ENCODE results near the gene SERPINE1.
"Not testable (repeated sequence)": the region's sequence is repeated elsewhere in the genome, so short reads cannot be mapped to it uniquely, and the experiment has no call there.

The SERPINE1 gene

DNA sequence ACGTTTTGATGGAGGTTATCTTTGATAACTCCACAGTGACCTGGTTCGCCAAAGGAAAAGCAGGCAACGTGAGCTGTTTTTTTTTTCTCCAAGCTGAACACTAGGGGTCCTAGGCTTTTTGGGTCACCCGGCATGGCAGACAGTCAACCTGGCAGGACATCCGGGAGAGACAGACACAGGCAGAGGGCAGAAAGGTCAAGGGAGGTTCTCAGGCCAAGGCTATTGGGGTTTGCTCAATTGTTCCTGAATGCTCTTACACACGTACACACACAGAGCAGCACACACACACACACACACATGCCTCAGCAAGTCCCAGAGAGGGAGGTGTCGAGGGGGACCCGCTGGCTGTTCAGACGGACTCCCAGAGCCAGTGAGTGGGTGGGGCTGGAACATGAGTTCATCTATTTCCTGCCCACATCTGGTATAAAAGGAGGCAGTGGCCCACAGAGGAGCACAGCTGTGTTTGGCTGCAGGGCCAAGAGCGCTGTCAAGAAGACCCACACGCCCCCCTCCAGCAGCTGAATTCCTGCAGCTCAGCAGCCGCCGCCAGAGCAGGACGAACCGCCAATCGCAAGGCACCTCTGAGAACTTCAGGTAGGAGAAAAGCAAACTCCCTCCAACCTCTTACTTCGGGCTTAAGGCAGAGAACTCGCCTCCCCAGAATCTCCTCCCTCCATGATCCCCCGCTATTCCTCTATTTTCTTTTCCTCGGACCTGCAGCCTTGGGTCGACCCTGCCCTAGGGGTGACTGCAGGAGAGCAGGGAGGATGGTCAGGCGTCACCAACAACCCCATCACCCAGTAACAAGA, at the start of gene SERPINE1:
TSS of gene SERPINE1 (plus strand) at position 454 of the 809 bp plus-strand sequence. CDS start 1,290 bp downstream, outside the sequence.
- peak; percentile 98 for DNase-seq (ENCODE audit: low read depth)

GRCh38 chr7:101077303-101078086, 49.4 kb upstream of the SERPINE1 start:
- DNase-seq (ENCODE audit: low read depth), result peak; percentile 78

DNA sequence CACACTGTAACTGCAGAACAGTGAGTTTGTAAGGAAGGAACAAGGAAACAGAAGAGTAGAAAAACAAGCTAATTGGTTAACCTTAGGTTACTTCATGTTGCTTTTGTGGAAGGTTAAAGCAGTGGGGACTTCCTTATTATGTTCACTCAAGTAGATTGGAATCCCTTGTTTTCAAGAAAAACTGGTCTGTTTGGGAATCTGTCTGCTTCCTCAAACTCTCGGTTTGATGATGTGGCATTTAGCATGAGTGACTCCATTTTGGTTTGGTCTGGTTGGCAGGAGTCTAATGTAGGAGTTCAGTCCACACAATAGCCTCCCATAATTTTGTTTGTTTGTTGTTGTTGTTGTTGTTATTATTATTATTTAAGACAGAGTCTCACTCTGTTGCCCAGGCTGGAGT, 45.5 kb upstream of the SERPINE1 start:
- DNase-seq (ENCODE audit: low read depth), result no peak

DNA sequence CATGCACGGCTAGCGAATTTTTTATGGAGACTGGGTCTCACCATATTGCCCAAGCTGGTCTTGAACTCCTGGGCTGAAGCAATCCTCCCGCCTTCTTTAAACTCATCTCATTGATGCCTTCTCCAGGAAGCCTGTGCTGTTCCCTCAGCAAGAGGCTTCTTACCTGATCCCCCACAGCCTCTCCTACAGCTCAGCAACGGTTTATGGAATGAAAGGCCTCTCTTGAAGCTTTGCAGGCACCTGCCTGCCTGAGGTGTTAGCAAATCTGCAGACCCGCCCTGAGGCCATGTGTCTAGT, 42.1 kb upstream of the SERPINE1 start:
- DNase-seq (ENCODE audit: low read depth), result no peak

DNA sequence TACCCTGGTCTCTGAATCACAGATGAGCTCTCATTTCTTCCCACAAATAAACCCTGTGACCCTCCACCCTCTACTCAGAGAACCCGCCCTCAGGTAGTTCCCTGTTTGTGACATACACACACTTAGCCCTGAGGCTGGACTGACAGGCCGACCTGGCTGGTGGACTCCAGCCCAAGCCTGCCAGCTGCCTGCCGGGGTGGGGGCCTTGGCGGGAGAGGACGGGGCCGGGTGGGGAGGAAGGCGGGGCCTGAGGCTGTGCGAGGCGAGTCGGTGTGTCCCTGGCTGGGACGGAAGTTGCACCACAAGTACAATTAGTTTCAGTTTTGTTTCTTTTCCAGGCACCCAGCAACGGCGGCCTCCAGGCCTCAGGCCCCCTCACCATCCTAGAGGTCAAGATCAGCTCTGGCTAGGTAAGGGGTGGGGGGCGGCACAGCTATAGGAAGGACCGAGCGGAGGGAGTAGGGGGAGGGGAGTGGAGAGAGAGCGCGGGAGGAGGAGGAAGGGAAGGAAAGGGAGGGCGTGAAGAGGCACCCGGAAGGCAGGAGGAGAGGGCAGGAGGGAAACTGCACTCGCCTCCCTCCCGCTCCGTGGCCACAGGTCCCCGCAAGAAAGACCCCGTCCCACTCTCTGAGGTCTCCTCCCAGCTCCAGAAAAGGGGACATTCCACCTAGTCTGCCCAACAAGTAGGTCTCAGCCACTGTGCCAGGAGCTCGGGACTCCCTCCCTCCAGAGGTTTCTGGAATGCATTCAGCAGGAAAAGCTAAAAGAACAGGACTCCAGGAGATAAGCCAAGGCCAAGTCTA, 41.5 kb upstream of the SERPINE1 start, which contains the start of gene TRIM56:
TSS of gene TRIM56 (plus strand) at position 320 of the 803 bp plus-strand sequence. CDS start 1,832 bp downstream, outside the sequence.
- DNase-seq (ENCODE audit: low read depth), result peak; percentile 79

DNA sequence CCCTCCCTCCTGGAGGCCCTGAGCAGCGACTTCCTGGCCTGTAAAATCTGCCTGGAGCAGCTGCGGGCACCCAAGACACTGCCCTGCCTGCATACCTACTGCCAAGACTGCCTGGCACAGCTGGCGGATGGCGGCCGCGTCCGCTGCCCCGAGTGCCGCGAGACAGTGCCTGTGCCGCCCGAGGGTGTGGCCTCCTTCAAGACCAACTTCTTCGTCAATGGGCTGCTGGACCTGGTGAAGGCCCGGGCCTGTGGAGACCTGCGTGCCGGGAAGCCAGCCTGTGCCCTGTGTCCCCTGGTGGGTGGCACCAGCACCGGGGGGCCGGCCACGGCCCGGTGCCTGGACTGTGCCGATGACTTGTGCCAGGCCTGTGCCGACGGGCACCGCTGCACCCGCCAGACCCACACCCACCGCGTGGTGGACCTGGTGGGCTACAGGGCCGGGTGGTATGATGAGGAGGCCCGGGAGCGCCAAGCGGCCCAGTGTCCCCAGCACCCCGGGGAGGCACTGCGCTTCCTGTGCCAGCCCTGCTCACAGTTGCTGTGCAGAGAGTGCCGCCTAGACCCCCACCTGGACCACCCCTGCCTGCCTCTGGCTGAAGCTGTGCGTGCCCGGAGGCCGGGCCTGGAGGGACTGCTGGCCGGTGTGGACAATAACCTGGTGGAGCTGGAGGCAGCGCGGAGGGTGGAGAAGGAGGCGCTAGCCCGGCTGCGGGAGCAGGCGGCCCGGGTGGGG, 39.4 kb upstream of the SERPINE1 start:
- DNase-seq (ENCODE audit: low read depth), result no peak

DNA sequence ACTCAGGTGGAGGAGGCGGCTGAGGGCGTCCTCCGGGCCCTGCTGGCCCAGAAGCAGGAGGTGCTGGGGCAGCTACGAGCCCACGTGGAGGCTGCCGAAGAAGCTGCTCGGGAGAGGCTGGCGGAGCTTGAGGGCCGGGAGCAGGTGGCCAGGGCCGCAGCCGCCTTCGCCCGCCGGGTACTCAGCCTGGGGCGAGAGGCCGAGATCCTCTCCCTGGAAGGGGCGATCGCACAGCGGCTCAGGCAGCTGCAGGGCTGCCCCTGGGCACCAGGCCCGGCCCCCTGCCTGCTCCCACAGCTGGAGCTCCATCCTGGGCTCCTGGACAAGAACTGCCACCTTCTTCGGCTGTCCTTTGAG, 38.9 kb upstream of the SERPINE1 start:
- no peak for DNase-seq (ENCODE audit: low read depth)

DNA sequence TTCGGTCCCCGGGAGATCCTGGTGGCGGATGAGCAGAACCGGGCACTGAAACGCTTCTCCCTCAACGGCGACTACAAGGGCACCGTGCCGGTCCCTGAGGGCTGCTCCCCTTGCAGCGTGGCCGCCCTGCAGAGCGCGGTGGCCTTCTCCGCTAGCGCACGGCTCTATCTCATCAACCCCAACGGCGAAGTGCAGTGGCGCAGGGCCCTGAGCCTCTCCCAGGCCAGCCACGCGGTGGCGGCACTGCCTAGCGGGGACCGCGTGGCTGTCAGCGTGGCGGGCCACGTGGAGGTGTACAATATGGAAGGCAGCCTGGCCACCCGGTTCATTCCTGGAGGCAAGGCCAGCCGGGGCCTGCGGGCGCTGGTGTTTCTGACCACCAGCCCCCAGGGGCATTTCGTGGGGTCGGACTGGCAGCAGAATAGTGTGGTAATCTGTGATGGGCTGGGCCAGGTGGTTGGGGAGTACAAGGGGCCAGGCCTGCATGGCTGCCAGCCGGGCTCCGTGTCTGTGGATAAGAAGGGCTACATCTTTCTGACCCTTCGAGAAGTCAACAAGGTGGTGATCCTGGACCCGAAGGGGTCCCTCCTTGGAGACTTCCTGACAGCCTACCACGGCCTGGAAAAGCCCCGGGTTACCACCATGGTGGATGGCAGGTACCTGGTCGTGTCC, 37.9 kb upstream of the SERPINE1 start:
- no peak for DNase-seq (ENCODE audit: low read depth)

- DNase-seq (ENCODE audit: low read depth), result no peak
Observed at GRCh38 chr7:101089876-101090275, 37.0 kb upstream of the SERPINE1 start.

GRCh38 chr7:101092266-101092905, 34.5 kb upstream of the SERPINE1 start:
- DNase-seq (ENCODE audit: low read depth), result not testable (repeated sequence)

- peak; percentile 90 for DNase-seq (ENCODE audit: low read depth)
Observed at GRCh38 chr7:101093906-101094305, 33.0 kb upstream of the SERPINE1 start.

- no peak for DNase-seq (ENCODE audit: low read depth)
Observed at GRCh38 chr7:101094376-101094775, 32.5 kb upstream of the SERPINE1 start.

DNA sequence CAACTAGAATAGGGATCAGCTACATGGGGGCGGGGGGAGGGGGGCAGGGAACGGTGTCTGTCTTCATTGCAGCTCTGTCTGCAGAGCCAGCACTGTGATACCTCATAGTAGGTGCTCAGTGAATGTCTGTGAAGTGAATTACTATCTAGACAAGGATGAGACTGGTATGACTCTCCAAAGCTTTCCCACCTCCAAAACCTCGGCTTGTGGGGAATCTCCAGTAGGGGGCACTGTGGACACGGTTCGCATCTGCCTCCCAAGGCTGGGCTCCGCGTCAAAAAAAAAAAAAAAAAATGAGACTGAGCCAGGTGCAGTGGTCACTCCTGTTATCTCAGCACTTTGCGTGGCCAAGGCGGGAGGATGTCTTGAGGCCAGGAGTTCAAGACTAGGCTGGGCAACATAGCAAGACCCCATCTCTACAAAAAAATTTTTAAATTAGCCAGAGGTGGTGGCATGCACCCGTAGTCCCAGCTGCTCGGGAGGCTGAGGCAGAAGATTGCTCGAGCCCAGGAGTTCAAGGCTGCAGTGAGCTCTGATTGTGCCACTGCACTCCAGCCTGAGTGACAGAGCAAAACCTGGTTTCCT, 32.0 kb upstream of the SERPINE1 start:
- peak; percentile 78 for DNase-seq (ENCODE audit: low read depth)

- DNase-seq (ENCODE audit: low read depth), result no peak
Observed at GRCh38 chr7:101096331-101096956, 30.5 kb upstream of the SERPINE1 start.

DNA sequence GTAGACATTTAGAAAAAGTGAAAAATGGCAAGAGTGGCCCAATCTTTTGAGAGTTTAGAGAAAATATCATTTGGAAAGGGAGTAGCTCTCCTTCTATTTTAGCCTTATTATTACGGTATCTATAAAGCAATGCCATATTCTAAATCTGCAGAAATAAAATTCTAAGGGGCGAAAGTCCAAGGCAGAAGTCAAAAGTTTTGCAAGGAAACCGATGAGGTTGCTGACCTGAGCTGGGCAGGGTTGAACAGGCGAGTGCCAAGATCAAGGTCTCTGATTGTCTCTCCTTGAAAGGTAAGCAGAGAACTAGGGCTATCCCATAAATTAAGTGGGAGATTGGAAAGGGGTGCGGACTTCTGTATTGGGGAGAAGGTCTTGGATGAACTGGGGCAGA, 30.0 kb upstream of the SERPINE1 start:
- DNase-seq (ENCODE audit: low read depth), result no peak

- no peak for DNase-seq (ENCODE audit: low read depth)
Observed at GRCh38 chr7:101097561-101097960, 29.3 kb upstream of the SERPINE1 start.

- DNase-seq (ENCODE audit: low read depth), result peak; percentile 99
Observed at GRCh38 chr7:101099969-101100781, 26.7 kb upstream of the SERPINE1 start.

GRCh38 chr7:101100858-101101847, 25.8 kb upstream of the SERPINE1 start:
- DNase-seq (ENCODE audit: low read depth), result peak; percentile 52
